ENCODE results near the gene ITGA2B.

DNA sequence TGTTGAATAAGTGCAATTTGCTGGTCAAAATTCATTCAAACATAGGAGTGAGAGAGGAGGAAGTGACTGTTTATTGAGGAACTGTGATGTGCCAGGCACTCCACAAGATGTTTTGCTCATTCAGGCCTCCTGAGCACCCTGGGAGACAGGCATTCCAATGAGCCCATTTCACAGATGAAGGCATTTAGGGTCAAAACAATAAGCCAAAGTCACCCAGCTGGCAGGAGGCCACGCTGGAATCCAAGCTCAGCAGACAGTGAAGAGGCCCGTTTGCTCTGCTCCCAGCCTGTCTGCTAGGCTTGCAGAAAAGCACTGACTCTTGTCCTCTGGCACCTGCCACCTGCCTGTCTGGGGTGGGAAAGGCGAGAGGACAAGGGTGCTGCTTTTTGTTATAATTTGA lies 54.7 kb downstream of the ITGA2B start:
- no peak for TF ChIP-seq POLR2AphosphoS5 (IDR thresholded peaks at IDR 0.05; ENCODE audit: low read depth, low read length)
- no peak for TF ChIP-seq POLR2A (IDR thresholded peaks at IDR 0.05; ENCODE audit: low read depth, low read length)
